ENCODE data around the gene NTMT1.
"Not testable (repeated sequence)": the region's sequence is repeated elsewhere in the genome, so short reads cannot be mapped to it uniquely, and the experiment has no call there.

NTMT1 gene

DNA sequence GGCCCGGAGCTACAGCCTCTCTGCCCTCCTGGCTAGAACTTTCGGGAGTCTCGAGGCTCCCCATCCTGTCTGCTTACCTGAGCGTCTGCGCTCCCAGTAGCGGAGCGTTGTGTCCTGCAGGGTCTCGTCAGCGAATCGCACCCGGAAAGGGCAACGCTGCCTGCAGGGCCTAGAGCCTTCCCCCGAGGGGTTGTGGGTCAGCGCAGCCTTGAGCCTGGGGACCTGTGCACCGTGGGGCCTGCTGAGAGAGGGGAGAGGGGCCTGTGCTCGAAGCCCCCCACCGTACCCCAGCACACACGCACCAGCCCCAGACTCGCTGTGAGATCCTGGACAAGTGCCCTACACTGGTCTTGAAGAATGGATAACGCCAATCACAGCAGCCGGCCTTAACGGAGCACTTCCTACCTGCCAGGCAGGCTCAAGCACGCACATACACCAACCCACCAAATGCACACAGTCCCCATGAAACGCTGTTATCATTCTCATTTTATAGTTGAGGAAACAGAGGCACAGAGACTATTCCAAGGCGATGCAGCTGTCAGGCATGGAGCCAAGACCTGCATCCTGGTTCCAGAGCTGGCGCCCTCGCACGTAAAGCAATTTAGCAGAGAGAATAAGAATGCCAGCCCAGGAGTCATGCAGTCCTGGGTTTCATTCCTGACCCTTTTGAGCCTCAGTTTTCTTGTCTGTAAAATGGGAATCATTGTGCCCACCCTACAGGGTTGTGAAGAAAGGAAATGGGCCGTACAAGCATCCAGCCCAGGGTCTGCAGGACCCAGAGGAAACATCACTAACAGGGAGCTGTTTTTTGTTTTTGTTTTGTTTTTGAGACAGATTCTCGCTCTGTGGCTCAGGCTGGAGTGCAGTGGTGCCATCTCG, 10.3 kb upstream of the NTMT1 start:
- no peak for DNase-seq

GRCh38 chr9:129617167-129617566, 8.8 kb upstream of the NTMT1 start:
- DNase-seq, result no peak

DNA sequence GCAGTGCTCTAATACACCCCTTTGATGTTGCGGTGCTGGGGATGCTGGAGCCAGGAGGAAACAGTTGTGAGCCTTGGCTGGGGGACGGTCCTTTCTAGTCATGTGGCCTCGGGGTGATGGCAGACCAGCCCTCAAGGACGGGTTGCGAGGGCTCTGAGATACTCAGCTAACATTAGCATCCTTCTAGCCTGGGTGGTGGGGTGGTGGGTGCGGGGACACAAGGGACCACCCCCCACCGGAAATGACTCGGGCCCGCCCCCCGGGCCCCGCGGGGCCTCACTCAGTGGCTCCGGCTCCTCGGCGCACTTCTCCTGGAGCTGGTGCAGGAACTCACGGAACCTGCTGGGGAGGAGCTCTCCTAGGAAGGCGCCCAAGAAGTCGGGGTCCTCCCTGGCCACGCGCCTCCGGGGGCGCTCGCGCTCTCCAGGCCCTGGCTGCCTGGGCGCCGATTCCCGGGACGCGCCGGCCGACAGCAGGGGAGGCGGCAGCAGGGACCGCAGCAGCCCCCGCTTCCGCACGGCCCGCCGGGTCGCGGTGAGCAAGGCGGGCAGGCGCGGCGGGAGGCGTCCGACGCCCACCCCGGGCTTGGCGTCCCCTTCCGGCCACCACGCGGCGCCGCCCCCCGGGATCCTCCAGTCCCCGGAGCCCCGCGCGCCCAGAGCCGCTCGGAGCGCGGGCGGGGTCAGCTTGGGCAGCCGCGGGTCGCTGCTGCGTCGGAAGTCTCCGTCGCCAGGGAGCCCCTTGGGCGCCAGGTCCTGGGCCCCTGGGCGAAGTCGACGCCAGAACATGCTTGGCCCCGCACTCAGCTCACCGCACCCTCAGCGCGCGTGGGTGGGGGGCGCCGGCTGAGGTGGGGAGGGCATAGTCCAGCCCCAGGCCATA, 5.9 kb upstream of the NTMT1 start:
- peak; percentile 43 for DNase-seq

DNA sequence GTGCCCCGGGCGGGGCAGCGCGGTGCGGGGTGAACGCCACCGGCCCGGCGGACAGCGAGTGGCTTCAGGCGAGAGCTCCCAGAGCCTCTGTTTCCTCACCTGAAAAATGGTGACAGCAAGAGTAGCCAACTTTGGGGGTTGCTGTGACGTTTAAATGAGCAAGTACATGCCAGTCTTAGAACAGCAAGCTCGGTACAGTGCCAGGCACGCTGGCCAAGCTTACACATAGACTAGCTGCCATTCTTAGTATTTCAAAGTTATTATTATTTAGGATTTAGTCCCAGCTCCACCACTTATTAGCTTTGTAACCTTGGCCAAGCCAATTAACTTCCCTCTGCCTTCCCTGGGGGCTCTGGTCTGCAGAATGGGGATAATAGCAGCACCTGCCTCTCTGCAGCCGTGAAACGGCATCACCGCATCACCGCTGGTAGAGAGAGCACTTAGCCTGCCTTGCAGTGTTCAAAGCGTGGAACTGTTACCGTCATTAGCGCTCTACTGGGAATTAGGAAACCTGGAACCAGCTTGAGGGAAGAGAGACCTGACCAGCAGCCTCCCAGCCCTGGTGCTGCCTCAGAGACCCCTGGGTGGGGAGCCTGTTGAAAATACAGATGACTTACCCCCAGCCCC, 5.2 kb upstream of the NTMT1 start, which contains the start of gene C9orf50:
C9orf50 (minus strand) TSS at position 433 of the 627 bp plus-strand sequence. CDS start 527 bp downstream, outside the sequence.
- DNase-seq, result no peak

GRCh38 chr9:129623331-129623730, 2.6 kb upstream of the NTMT1 start:
- DNase-seq, result no peak

GRCh38 chr9:129624168-129624759, 1.7 kb upstream of the NTMT1 start:
- peak; percentile 89 for DNase-seq

DNA sequence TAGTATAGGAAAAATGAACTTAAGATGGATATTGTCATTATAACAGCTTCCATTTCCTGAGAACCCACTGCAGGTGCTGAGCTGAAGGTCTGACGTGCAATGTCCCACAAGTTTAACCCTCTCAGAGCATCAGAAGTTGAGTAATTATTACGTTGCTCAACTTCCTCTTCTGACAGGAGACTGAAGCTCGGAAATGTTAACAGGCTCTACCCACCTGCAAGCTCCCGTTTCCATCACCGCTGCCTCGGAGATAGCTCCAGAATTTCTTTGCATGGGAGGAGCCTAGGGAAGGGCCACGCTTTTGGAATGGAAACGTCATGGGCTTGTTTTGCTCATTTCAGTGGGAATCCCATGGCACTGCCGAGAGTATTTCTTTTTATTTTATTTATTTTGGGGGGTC, 1.0 kb upstream of the NTMT1 start:
- DNase-seq, result no peak

DNA sequence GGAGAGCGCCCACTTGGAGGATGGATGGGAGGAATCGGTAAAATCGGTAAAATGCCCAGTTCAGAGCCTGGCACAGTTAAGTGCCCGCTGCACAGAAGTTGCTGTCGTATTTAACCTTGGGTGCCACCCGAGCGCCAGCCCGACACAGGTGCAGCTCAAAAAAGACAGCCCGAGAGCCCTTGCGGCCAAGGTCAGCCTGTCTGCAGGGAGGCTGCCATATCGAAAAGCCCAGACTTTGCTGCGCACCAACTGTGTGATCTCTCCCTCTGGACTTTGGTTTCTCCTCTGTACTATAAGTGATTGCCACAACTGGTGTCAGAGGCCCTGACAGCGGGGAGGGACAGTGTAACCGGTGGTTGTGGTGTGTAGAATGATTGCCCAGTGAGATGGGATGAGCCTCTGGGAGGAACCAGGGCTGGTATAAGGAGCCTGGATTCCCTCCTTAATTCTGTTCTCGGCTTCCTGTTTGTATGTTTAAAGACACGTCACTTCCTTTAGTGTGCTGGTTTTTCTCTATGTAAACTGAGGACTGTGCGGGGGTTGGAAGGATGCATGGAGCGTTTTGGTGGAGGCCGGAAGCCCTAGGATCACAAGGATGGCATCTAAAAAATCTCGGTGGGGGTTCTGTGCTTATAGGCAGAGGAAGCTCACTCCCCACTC, 792 bp downstream of the NTMT1 start:
- DNase-seq, result no peak

DNA sequence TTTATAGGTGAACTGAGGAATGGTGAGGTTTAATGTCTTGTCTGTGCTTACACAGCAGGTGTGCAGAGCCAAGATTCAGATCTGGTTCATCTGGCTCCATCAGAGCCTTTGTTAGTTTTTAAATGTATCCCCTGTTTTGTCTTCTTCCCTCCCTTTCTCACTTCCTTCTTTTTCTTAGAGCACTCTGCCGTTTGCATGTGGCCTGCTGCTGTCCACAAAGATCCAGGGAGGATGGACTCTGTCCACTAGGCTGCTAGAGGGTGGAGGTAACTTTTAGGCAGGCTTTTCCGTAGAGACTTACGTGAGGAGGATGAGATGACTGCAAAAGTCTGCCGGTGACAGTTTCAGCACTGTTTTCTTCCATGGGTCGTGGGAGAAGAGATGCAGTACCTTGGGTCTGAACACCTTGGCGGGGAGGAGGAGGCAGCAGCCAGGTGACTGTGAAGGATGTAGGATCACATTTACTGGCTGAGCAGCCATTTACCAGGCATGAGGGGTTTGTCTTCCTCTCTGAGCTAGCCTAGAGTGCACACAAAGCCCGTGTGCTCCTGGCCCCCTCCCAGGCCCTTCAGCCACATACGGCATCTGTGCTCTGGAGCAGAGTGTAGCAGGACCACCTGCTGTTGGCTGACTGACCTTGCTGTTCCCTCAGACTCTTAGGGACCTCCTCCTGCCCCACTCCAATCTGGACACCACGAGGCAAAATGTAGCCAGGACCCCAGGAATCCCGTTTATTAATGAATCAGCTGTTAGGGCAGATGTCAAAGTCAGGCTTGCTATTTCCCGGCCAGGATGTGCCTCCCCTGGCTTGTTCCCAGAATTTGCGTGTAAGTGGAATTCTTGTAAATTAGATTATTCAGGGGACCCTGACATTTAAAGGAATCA, 1.8 kb downstream of the NTMT1 start:
- no peak for DNase-seq

GRCh38 chr9:129628709-129629108, 2.7 kb downstream of the NTMT1 start:
- DNase-seq, result no peak

DNA sequence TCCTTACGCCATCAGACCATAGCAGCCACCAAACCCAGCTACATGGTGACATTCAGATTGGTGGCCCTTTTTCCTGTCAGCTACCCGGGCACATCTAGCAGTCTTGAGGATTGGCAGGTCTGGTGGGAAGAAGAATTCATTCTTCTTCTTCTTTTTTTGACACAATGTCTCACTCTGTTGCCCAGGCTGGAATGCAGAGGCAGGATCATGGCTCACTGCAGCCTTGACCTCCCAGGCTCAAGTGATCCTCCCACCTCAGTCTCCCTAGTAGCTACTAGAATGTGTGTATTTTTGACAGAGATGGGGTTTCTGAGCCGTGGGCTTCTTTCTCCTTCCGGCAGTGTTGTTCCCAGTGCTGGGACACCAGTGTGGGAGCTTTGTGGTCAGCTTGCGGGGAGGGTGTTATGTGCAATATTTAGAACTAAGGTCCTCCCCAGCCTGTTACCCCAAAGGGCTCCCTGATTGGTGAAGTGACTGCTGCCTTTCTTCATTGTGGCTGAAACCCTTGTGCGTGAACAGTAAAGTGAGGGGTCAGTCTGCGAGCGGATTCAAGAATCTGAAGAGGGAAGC, 3.4 kb downstream of the NTMT1 start:
- no peak for DNase-seq

- peak; percentile 45 for DNase-seq
These were observed 5.2 kb downstream of the NTMT1 start for GRCh38 chr9:129630967-129631673.

DNA sequence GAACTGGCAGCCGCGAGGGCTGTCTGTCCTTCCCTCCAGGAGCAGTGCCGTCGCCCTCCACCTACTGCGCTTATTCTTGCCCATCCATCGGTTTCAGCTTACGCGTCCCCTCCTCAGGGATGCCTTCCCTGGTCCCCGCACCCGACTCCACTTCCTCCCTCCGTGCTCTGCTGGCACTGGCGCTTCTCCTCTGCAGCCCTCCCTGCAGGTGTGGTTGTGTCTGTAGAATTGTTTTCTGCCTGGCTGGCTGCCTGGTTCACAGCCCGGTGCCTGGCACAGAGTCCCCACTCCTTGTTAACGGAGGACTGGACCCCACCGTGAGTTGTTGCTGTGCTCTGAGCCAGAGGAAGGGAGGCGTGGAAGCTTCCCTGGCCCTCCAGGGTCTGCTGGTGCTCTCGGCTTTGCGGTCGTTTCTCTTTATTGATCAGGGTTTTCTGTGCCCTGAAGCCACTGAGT, 5.7 kb downstream of the NTMT1 start:
- DNase-seq, result no peak

GRCh38 chr9:129632460-129632859, 6.5 kb downstream of the NTMT1 start:
- no peak for DNase-seq

DNA sequence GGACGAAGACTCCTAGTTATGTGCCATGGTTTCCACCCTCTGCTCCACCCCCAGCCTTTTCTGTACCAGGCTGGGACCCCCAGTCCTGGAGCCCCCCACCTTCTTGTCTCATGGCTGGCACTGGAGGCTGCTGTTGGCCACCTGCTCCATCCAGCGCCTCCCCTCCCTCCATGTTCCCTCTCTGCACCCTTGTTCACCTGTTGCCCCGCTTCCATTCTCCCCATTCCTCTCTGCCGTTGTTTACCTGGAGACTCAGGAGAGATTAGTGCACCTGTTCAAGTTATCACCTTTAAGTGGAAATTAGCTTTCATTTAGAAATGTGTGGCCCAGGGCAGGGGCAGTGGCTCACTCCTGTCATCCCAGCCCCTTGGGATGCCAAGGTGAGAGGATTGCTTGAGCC, 7.2 kb downstream of the NTMT1 start:
- DNase-seq, result no peak

DNA sequence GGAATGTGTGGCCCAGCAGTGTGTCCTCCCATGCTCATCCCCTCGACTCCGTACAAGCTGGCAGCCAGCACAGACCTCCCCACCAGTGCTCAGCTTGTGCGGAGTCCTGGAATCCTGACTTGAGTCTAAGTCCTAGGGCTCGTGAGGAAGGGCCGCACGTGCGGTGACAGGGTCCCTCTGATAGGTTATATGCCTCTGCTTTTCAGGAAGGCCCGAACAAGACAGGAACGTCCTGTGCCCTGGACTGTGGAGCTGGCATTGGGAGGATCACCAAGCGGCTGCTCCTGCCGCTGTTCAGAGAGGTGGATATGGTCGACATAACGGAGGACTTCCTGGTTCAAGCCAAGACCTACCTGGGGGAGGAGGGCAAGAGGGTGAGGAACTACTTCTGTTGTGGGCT, 7.9 kb downstream of the NTMT1 start:
- DNase-seq, result no peak

- DNase-seq, result no peak
These were observed 9.4 kb downstream of the NTMT1 start for GRCh38 chr9:129635099-129636065.

- DNase-seq, result not testable (repeated sequence)
These were observed 10.4 kb downstream of the NTMT1 start for GRCh38 chr9:129636343-129636742.

DNA sequence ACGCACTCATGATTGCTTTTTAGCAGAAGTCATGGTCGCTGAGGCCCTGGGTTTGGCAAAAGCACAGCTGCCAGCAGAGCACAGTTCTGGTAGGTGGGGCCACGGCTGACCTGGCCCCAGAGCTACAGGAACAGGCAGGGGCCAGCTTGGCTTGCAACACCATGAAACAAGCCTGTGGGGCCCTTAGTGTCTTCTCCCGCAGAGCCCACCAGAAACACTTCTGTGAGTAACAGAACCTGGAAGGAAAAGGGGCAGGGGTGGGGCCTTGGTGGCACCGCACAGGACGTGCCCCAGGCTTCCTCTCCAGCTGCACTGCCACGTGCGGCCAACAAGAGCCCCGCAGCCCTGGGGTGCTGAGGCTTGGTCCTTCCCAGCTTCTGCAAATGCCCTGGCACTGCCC, 11.1 kb downstream of the NTMT1 start:
- no peak for DNase-seq
